H9 (cell line): ENCODE data around the gene GTPBP4. TPM values are rescaled to one million over a fixed set of nuclear protein-coding genes. Genes with fewer than 3 reads are reported as not detected.

Experiments used
- DNase-seq: peaks from one replicate; pipeline ENCODE4 v3.0.0-alpha.2; 2017
- H2AFZ ChIP-seq: one replicate; pipeline ENCODE4 v1.6.1; 2013; ENCODE audit warnings: mild to moderate bottlenecking, low read length, control low read depth, moderate library complexity
- H2AK5ac ChIP-seq: 2 replicates; pipeline ENCODE4 v1.6.1; 2013; ENCODE audit warnings: low read length, control low read depth, mixed read lengths; ENCODE audit not compliant: insufficient read length
- H2BK120ac ChIP-seq: one replicate; pipeline ENCODE4 v1.6.1; 2013; ENCODE audit warnings: low read depth, mild to moderate bottlenecking, low read length, control low read depth, inconsistent platforms; ENCODE audit not compliant: poor library complexity, severe bottlenecking
- H2BK12ac ChIP-seq: 2 replicates; pipeline ENCODE4 v1.6.1; 2013; ENCODE audit warnings: low read length, control low read depth, mixed read lengths, low read depth; ENCODE audit not compliant: insufficient read length
- H2BK15ac ChIP-seq: 2 replicates; pipeline ENCODE4 v1.6.1; 2013; ENCODE audit warnings: low read depth, low read length, control low read depth
- H2BK20ac ChIP-seq: one replicate; pipeline ENCODE4 v1.6.1; 2013; ENCODE audit warnings: low read depth, mild to moderate bottlenecking, low read length, control low read depth, inconsistent platforms; ENCODE audit not compliant: poor library complexity, severe bottlenecking
- H2BK5ac ChIP-seq: 2 replicates; pipeline ENCODE4 v1.6.1; 2013; ENCODE audit warnings: low read length, control low read depth, mixed read lengths; ENCODE audit not compliant: insufficient read length
- H3K14ac ChIP-seq: 2 replicates; pipeline ENCODE4 v1.6.1; 2013; ENCODE audit warnings: low read length, control low read depth; ENCODE audit not compliant: insufficient read depth
- H3K18ac ChIP-seq: 2 replicates; pipeline ENCODE4 v1.6.1; 2013; ENCODE audit warnings: low read depth, mild to moderate bottlenecking, mixed read lengths, low read length, control low read depth; ENCODE audit not compliant: insufficient read length
- H3K23ac ChIP-seq: 2 replicates; pipeline ENCODE4 v1.6.1; 2013; ENCODE audit warnings: low read length, control low read depth, mixed read lengths, low read depth; ENCODE audit not compliant: insufficient read length
- H3K23me2 ChIP-seq: 2 replicates; pipeline ENCODE4 v1.6.1; 2013; ENCODE audit warnings: low read depth, mild to moderate bottlenecking, mixed read lengths, low read length, control low read depth; ENCODE audit not compliant: insufficient read length, poor library complexity, severe bottlenecking
- H3K27ac ChIP-seq: 2 replicates; pipeline ENCODE4 v1.5.1; 2013; ENCODE audit warnings: low read length, control low read depth, mixed read lengths, low read depth; ENCODE audit not compliant: insufficient read length
- H3K27me3 ChIP-seq: 2 replicates; pipeline ENCODE4 v1.6.1; 2013; ENCODE audit warnings: low read length, control low read depth, inconsistent platforms; ENCODE audit not compliant: insufficient read depth
- H3K4ac ChIP-seq: 2 replicates; pipeline ENCODE4 v1.6.1; 2013; ENCODE audit warnings: low read depth, mild to moderate bottlenecking, control low read depth, inconsistent platforms, low read length, moderate library complexity
- H3K4me1 ChIP-seq: 2 replicates; pipeline ENCODE4 v1.6.1; 2013; ENCODE audit warnings: low read length, control low read depth, inconsistent platforms; ENCODE audit not compliant: insufficient read depth
- H3K4me2 ChIP-seq: 2 replicates; pipeline ENCODE4 v1.6.1; 2013; ENCODE audit warnings: low read length, control low read depth, mixed read lengths; ENCODE audit not compliant: insufficient read length, insufficient read depth
- H3K56ac ChIP-seq: 2 replicates; pipeline ENCODE4 v1.6.1; 2013; ENCODE audit warnings: low read depth, mild to moderate bottlenecking, mixed read lengths, low read length, control low read depth; ENCODE audit not compliant: insufficient read length
- H3K79me1 ChIP-seq: 2 replicates; pipeline ENCODE4 v1.6.1; 2013; ENCODE audit warnings: low read depth, mild to moderate bottlenecking, moderate library complexity, low read length, control low read depth, inconsistent platforms; ENCODE audit not compliant: insufficient read depth, poor library complexity, severe bottlenecking
- H3K79me2 ChIP-seq: 2 replicates; pipeline ENCODE4 v1.6.1; 2013; ENCODE audit warnings: low read length, control low read depth, inconsistent platforms; ENCODE audit not compliant: insufficient read depth
- H3K9ac ChIP-seq: 2 replicates; pipeline ENCODE4 v1.6.1; 2013; ENCODE audit warnings: low read length, control low read depth, mixed read lengths; ENCODE audit not compliant: insufficient read length; ENCODE audit errors: extremely low read depth
- H3K9me3 ChIP-seq: one replicate; pipeline ENCODE4 v1.6.1; 2013; ENCODE audit warnings: low read depth, low read length, inconsistent platforms; ENCODE audit not compliant: control insufficient read depth
- H3T11ph ChIP-seq: one replicate; pipeline ENCODE4 v1.6.1; 2013; ENCODE audit warnings: mild to moderate bottlenecking, low read length, control low read depth, inconsistent platforms
- H4K20me1 ChIP-seq: one replicate; pipeline ENCODE4 v1.6.1; 2013; ENCODE audit not compliant: control insufficient read depth, insufficient read length, insufficient read depth
- H4K5ac ChIP-seq: 2 replicates; pipeline ENCODE4 v1.6.1; 2013; ENCODE audit warnings: low read depth, mild to moderate bottlenecking, mixed read lengths, low read length, control low read depth; ENCODE audit not compliant: insufficient read length
- H4K8ac ChIP-seq: replicated peaks from 2 replicates; pipeline ENCODE4 v1.6.1; 2013; ENCODE audit warnings: low read length, control low read depth, mixed read lengths, low read depth; ENCODE audit not compliant: insufficient read length
- H4K91ac ChIP-seq: 2 replicates; pipeline ENCODE4 v1.6.1; 2013; ENCODE audit warnings: low read depth, mild to moderate bottlenecking, moderate library complexity, mixed read lengths, low read length, control low read depth; ENCODE audit not compliant: insufficient read length
- H3K27ac Mint-ChIP-seq, 3 experiments: 2 replicates in 2 of 3; 3 replicates in 1 of 3; pipeline ENCODE4 v1.8.0; 2020 to 2021; ENCODE audit warnings: mixed read lengths in 3 of 3, mild to moderate bottlenecking in 1 of 3, moderate library complexity in 1 of 3
- H3K27me3 Mint-ChIP-seq: 2 replicates; pipeline ENCODE4 v1.8.0; 2021; ENCODE audit warnings: low read depth, mild to moderate bottlenecking, moderate library complexity, mixed read lengths
- H3K36me3 Mint-ChIP-seq, 3 experiments: 2 replicates in 2 of 3; 3 replicates in 1 of 3; pipeline ENCODE4 v1.8.0; 2020 to 2021; ENCODE audit warnings: low read depth in 3 of 3, mixed read lengths in 3 of 3; ENCODE audit not compliant: insufficient read depth in 1 of 3
- H3K4me1 Mint-ChIP-seq, 2 experiments: 2 replicates each; pipeline ENCODE4 v1.8.0; 2020; ENCODE audit warnings: mixed read lengths in 2 of 2
- H3K4me3 Mint-ChIP-seq, 2 experiments: 2 replicates in 1 of 2; 3 replicates in 1 of 2; pipeline ENCODE4 v1.8.0; 2020 to 2021; ENCODE audit warnings: mild to moderate bottlenecking in 2 of 2, mixed read lengths in 2 of 2, moderate library complexity in 1 of 2
- H3K9me3 Mint-ChIP-seq, 2 experiments: 2 replicates in 1 of 2; 3 replicates in 1 of 2; pipeline ENCODE4 v1.8.0; 2020; ENCODE audit warnings: mild to moderate bottlenecking in 2 of 2, mixed read lengths in 2 of 2, moderate library complexity in 1 of 2
- WGBS: extraction: QIAGEN DNeasy Blood & Tissue Kit; methylation state at CpG from one replicate; pipeline ENCODE4 v1.1.7; 2013; ENCODE audit warnings: missing lambda C conversion rate, low lambda C conversion rate, mixed read lengths; ENCODE audit not compliant: insufficient read length; ENCODE audit errors: extremely low coverage; 5-methylcytosine and 5-hydroxymethylcytosine counted together
- total RNA-seq: library from RNA; stranded (reverse); gene quantifications from 2 replicates; pipeline ENCODE4 v1.2.1, GENCODE V29; 2021
- TF ChIP-seq, protein P1 (sequence below): fragments of 200-600 bp; sonication (generic); conservative IDR thresholded peaks from 3 replicates; pipeline ENCODE4 v1.8.0; 2021; ENCODE audit warnings: antibody characterized with exemption, mild to moderate bottlenecking

GTPBP4 gene
- total RNA-seq, 1 experiment from 2014 or later = 134 TPM

DNA sequence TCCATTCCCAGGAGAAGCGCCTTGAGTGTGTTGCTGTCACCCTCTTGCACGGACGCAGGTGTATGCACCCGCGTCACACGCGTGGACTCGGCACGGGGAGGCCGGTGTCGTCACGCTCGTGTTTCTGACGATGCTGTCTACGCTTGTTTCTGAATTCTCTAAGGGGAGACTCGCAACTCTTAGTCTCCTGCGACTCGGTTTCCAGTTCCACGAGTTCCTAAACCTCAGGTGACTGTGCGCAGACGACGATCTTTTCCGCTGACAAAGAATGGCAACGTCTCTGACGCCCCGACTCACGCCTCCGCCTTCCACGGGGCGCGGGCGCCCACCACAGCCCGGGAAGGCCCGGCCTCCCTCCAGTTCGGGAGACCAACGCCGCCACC, 60.1 kb downstream of the GTPBP4 start:
- Histone ChIP-seq H3K4me1 (peaks cover 3% of the 10 kb centered on the region; the same call in 1 of the 2 replicates), H3K56ac (no peak overlapping the region), H3K9me3 (no peaks in the 10 kb centered on the region), H3K18ac (no peak overlapping the region), H3K79me2 (peaks cover 33% of the 10 kb centered on the region), H2BK15ac (no peak overlapping the region), H2AK5ac (no peak overlapping the region), H2BK5ac (peak overlapping the region; percentile 2), H3T11ph (no peak overlapping the region), H4K8ac (no peak overlapping the region), H4K20me1 (no peaks in the 10 kb centered on the region), H3K4ac (no peak overlapping the region), H2BK120ac (no peak overlapping the region), H2BK12ac (no peak overlapping the region), H3K14ac (no peak overlapping the region), H3K4me2 (peak overlapping the region; percentile 46), H4K91ac (no peak overlapping the region), H2BK20ac (no peak overlapping the region), H3K9ac (peak overlapping the region; percentile 73), H2AFZ (no peak overlapping the region), H3K27ac (no peak overlapping the region), H3K23me2 (peaks cover 5% of the 10 kb centered on the region), H3K23ac (no peak overlapping the region), H4K5ac (peak overlapping the region; percentile 4), H3K79me1 (no peaks in the 10 kb centered on the region), H3K27me3 (no peaks in the 10 kb centered on the region)
- Mint-ChIP-seq H3K4me3 (peak overlapping the region; percentile 93 to 96), H3K27me3 (no peaks in the 10 kb centered on the region), H3K36me3 (peaks cover 20 to 52% (median 48%) of the 10 kb centered on the region in 3 experiments), H3K9me3 (no peaks in the 10 kb centered on the region; a peak in 2 of 5 replicates), H3K27ac (peak overlapping the region; percentile 94 to 100 (median 98); a peak in 6 of 7 replicates), H3K4me1 (peaks cover 34 to 37% of the 10 kb centered on the region in 2 experiments)
- no peak for DNase-seq
- no CpG with 5 or more reads among the region's 37 CpGs for WGBS
- TF ChIP-seq, protein P1, sequence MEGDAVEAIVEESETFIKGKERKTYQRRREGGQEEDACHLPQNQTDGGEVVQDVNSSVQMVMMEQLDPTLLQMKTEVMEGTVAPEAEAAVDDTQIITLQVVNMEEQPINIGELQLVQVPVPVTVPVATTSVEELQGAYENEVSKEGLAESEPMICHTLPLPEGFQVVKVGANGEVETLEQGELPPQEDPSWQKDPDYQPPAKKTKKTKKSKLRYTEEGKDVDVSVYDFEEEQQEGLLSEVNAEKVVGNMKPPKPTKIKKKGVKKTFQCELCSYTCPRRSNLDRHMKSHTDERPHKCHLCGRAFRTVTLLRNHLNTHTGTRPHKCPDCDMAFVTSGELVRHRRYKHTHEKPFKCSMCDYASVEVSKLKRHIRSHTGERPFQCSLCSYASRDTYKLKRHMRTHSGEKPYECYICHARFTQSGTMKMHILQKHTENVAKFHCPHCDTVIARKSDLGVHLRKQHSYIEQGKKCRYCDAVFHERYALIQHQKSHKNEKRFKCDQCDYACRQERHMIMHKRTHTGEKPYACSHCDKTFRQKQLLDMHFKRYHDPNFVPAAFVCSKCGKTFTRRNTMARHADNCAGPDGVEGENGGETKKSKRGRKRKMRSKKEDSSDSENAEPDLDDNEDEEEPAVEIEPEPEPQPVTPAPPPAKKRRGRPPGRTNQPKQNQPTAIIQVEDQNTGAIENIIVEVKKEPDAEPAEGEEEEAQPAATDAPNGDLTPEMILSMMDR = no peak
